Spleen (tissue), 11 donors: ENCODE data around the gene ABCA9. TPM values are rescaled to one million over a fixed set of nuclear protein-coding genes. Genes with fewer than 3 reads are reported as not detected.
"Not testable (repeated sequence)": the region's sequence is repeated elsewhere in the genome, so short reads cannot be mapped to it uniquely, and the experiment has no call there.

ENCODE experiments used
- DNase-seq: peaks from one replicate; pipeline ENCODE4 v3.0.0-alpha.2; 2020
- H3K27ac ChIP-seq, 8 donors: fragments of 200-600 bp; sonication (generic) in 7 of 8; 1 replicate in 4 of 8; 2 replicates in 4 of 8; pipeline versions ENCODE4 v1.5.0 to v1.8.0; 2016 to 2021; ENCODE audit warnings: inconsistent platforms in 4 of 8, mild to moderate bottlenecking in 4 of 8, moderate library complexity in 1 of 8
- H3K27me3 ChIP-seq, 7 donors: fragments of 200-600 bp; sonication (generic) in 6 of 7; replicated peaks in 1 of 7; 1 replicate in 4 of 7; 2 replicates in 3 of 7; pipeline versions ENCODE4 v1.5.0 to v1.8.0; 2016 to 2021; ENCODE audit warnings: inconsistent platforms in 3 of 7, mild to moderate bottlenecking in 1 of 7
- H3K36me3 ChIP-seq, 6 donors: fragments of 200-600 bp; sonication (generic) in 5 of 6; 1 replicate in 4 of 6; 2 replicates in 2 of 6; pipeline versions ENCODE4 v1.5.0 to v1.8.0; 2016 to 2021; ENCODE audit warnings: inconsistent platforms in 2 of 6
- H3K4me1 ChIP-seq, 6 donors: fragments of 200-600 bp; sonication (generic) in 5 of 6; 1 replicate in 3 of 6; 2 replicates in 3 of 6; pipeline versions ENCODE4 v1.5.0 to v1.8.0; 2016 to 2021; ENCODE audit warnings: inconsistent platforms in 3 of 6
- H3K4me3 ChIP-seq, 8 donors: fragments of 200-600 bp; sonication (generic) in 7 of 8; 1 replicate in 4 of 8; 2 replicates in 4 of 8; pipeline versions ENCODE4 v1.5.0 to v1.8.0; 2016 to 2021; ENCODE audit warnings: inconsistent platforms in 4 of 8, mild to moderate bottlenecking in 4 of 8, moderate library complexity in 2 of 8
- H3K9me3 ChIP-seq, 8 donors: fragments of 200-600 bp; sonication (generic) in 7 of 8; 1 replicate in 4 of 8; 2 replicates in 4 of 8; pipeline versions ENCODE4 v1.5.0 to v1.8.0; 2016 to 2021; ENCODE audit warnings: inconsistent platforms in 4 of 8
- POLR2A ChIP-seq, 3 donors: fragments of 450-650 bp; IDR thresholded peaks; one replicate each; pipeline ENCODE4 v1.5.1; 2017; ENCODE audit warnings: antibody characterized with exemption in 3 of 3, mild to moderate bottlenecking in 1 of 3
- POLR2AphosphoS5 ChIP-seq, 3 donors: sonication (generic); formaldehyde crosslinking; IDR thresholded peaks; one replicate each; pipeline ENCODE4 v1.5.1; 2017; ENCODE audit warnings: antibody characterized with exemption in 3 of 3
- WGBS, 5 donors: extraction: QIAGEN DNeasy Blood & Tissue Kit in 3 of 5; methylation state at CpG; one replicate each; pipeline versions ENCODE4 v1.1.5 to v1.1.7; 2013 to 2018; 5-methylcytosine and 5-hydroxymethylcytosine counted together
- intact Hi-C: fragments of 100-400 bp; cut with DNase I; formaldehyde crosslinking; loops from one replicate; pipeline ENCODE4 v1.15.0; 2023; ENCODE audit warnings: low total_unique reads
- polyA plus RNA-seq, 3 donors: library from polyadenylated mRNA; stranded (reverse); fragments of 200-250 nt; gene quantifications; one replicate each; pipeline ENCODE4 v1.2.1, GENCODE V29; 2013
- total RNA-seq, 7 donors: library from RNA; depleted of rRNA in 3 of 7; stranded (reverse); fragments of >200 nt in 3 of 7; fragmentation: NEBNext Ultra II Directional in 4 of 7; extraction: Animal tissue kit (Norgen Biotek cat#: 25700) in 4 of 7; gene quantifications; one replicate each; pipeline versions ENCODE4 v1.1.0 to v1.2.1, GENCODE V29; 2016 to 2021
- TF ChIP-seq, protein P1 (sequence below), 11 experiments: fragments of 200-600 bp in 7 of 11; fragments of 450-650 bp in 4 of 11; sonication (generic) in 4 of 11; IDR thresholded peaks in 8 of 11; conservative IDR thresholded peaks in 3 of 11; 1 replicate in 7 of 11; 2 replicates in 4 of 11; pipeline versions ENCODE4 v1.4.0 to v1.8.0; 2016 to 2021; ENCODE audit warnings: antibody characterized with exemption in 11 of 11, inconsistent platforms in 4 of 11, mild to moderate bottlenecking in 1 of 11
- donor health status: healthy with polysubstance abuse.
- donor health status: DM: no; HTN: no; CAD: no; lungs with moderate emphysema.
- donor health status: DM: no; HTN: no; CAD: no.
- donor health status: Bipolar disorder and iron deficiency.
- donor health status: healthy.
- donor health status: DM: no; HTN: no; CAD: no.
- donor health status: DM: yes; HTN: yes; CAD: no.

Gene ABCA9
- total and polyA plus RNA-seq, 10 donors: 0.30 to 5.7 (median 1.1) TPM

DNA sequence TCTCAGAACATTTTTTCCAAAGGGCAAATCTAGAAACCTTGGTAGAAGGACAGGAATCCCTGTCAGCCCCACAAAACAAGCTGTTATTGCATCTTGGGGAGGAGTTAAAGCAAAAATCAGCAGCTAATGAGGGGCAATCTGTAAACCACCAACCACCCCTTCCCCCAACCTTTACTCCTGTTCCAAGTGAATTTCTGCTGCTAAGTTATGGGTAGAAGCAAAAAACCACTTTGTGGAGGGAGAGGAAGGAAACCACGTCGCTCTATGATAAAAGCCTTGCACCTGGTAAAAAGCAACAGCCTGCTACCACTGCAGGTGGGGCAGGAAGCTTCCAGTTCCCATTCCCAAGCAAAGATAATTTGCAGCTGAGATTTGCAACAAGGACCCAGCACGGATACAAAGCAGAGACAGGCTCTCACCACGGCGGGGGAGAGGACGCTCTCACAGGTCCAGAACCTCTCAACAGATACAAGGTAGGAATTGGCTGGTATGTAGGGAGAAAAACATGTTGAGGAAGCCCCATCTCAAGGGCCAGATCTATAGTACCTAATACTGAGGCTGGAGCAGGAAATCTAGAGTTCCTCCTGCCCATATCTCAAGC, 116.2 kb downstream of the ABCA9 start:
- H3K4me1 ChIP-seq: no peaks in the 10 kb centered on the region
- no peaks in the 10 kb centered on the region for H3K36me3 ChIP-seq
- H3K4me3 ChIP-seq: peak overlapping the region in 1 of 8 donors; percentile 13
- H3K9me3 ChIP-seq: peaks cover 0 to 8% (median 2%) of the 10 kb centered on the region in 8 donors
- WGBS, 5 donors: 26 to 38% (median 29%) methylated on average over 6 of the region's 6 CpGs
- intact Hi-C loops: no loop called here
- H3K27me3 ChIP-seq: no peaks in the 10 kb centered on the region
- no peak for DNase-seq
- no peak overlapping the region for H3K27ac ChIP-seq
- no peak for TF ChIP-seq POLR2A (IDR thresholded peaks at IDR 0.05)

- H3K9me3 ChIP-seq, H3K36me3 ChIP-seq, H3K4me3 ChIP-seq, H3K4me1 ChIP-seq, intact Hi-C loops, H3K27me3 ChIP-seq, H3K27ac ChIP-seq, DNase-seq: not testable (repeated sequence)
- WGBS, 5 donors: 88 to 100% (median 95%) methylated on average over 2 of the region's 2 CpGs
These were observed 116.9 kb downstream of the ABCA9 start for GRCh38 chr17:68943812-68944182.

DNA sequence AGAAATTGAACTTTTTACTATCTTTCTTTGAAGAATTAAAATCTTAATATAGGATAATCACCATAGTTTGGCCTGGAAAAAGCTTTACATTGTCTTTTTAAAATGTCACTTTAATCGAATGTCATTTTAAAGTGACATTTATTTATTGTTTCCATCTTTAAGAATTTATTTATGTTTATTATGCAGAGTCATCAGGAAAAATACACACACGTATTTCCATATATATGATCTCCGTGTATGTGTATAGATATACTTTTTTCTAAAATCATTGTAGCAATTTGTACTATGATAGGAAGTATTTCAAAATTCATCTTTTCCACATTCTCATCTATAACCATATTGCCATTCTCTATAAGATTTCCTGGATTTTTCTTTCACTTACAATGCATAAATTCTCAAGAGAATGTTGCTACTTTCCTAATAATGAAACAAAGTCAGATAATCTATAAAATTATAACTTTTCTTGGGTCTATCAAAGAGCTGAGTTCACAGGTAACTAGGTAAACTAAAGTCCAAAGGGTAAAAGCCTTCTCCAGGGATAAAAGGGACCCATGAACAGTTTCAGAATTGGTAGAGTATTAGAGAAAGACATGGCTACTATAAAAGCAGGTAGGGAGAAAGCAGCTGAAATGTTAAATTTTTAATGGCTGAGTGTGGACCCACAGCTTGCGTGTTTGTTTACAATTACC, 117.5 kb downstream of the ABCA9 start:
- Histone ChIP-seq H3K4me3 (no peak overlapping the region), H3K9me3 (peaks cover 0 to 8% (median 2%) of the 10 kb centered on the region in 8 donors), H3K4me1 (no peaks in the 10 kb centered on the region), H3K27ac (no peak overlapping the region), H3K36me3 (no peaks in the 10 kb centered on the region), H3K27me3 (no peaks in the 10 kb centered on the region)
- TF ChIP-seq, protein P1, sequence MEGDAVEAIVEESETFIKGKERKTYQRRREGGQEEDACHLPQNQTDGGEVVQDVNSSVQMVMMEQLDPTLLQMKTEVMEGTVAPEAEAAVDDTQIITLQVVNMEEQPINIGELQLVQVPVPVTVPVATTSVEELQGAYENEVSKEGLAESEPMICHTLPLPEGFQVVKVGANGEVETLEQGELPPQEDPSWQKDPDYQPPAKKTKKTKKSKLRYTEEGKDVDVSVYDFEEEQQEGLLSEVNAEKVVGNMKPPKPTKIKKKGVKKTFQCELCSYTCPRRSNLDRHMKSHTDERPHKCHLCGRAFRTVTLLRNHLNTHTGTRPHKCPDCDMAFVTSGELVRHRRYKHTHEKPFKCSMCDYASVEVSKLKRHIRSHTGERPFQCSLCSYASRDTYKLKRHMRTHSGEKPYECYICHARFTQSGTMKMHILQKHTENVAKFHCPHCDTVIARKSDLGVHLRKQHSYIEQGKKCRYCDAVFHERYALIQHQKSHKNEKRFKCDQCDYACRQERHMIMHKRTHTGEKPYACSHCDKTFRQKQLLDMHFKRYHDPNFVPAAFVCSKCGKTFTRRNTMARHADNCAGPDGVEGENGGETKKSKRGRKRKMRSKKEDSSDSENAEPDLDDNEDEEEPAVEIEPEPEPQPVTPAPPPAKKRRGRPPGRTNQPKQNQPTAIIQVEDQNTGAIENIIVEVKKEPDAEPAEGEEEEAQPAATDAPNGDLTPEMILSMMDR (IDR thresholded peaks at IDR 0.05 in 8 of 11, conservative IDR thresholded peaks at IDR 0.05 in 3 of 11): no peak
- no peak for TF ChIP-seq POLR2A (IDR thresholded peaks at IDR 0.05)
- no peak for TF ChIP-seq POLR2AphosphoS5 (IDR thresholded peaks at IDR 0.05)
- WGBS, 5 donors: 67 to 96% (median 80%) methylated on average over 4 of the region's 4 CpGs
- intact Hi-C loops: no loop called here
- DNase-seq: no peak

- no peak overlapping the region for H3K4me3 ChIP-seq
- H3K27ac ChIP-seq: no peak overlapping the region
- H3K27me3 ChIP-seq: no peaks in the 10 kb centered on the region
- DNase-seq: no peak
- H3K4me1 ChIP-seq: no peaks in the 10 kb centered on the region
- no peak for TF ChIP-seq POLR2AphosphoS5 (IDR thresholded peaks at IDR 0.05)
- TF ChIP-seq, protein P1 (IDR thresholded peaks at IDR 0.05 in 8 of 11, conservative IDR thresholded peaks at IDR 0.05 in 3 of 11): no peak
- no peak for TF ChIP-seq POLR2A (IDR thresholded peaks at IDR 0.05)
- no peaks in the 10 kb centered on the region for H3K36me3 ChIP-seq
- 45 to 79% (median 58%) methylated on average over 3 of the region's 3 CpGs for WGBS, 5 donors
- intact Hi-C loops: no loop called here
- peaks cover 0 to 5% (median 0%) of the 10 kb centered on the region in 8 donors for H3K9me3 ChIP-seq
These were observed 118.3 kb downstream of the ABCA9 start for GRCh38 chr17:68942389-68942788.

DNA sequence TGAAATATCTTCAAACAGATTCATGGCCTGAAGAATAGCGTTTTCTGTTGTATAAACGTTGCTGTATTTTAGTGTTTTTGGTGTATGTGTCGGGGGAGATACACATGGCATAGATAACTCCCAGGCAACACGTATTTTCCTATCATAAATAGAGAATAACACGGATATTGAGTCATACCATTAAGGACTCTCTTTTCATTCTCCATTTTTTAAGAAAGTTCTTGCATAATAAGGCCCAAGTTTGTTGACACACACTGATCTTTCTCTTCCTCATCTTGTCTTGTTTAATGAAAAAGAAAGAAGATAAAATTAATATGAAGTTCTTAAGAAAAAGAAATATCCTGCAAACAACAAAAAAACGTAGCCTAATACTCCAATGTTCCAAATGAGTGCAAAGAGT, 119.0 kb downstream of the ABCA9 start:
- no peak for DNase-seq
- H3K9me3 ChIP-seq: peaks cover 0 to 5% (median 0%) of the 10 kb centered on the region in 8 donors
- 76 to 94% (median 79%) methylated on average over 6 of the region's 6 CpGs for WGBS, 5 donors
- no peak overlapping the region for H3K4me3 ChIP-seq
- no peaks in the 10 kb centered on the region for H3K4me1 ChIP-seq
- H3K27me3 ChIP-seq: no peaks in the 10 kb centered on the region
- no peak overlapping the region for H3K27ac ChIP-seq
- intact Hi-C loops: no loop called here
- H3K36me3 ChIP-seq: no peaks in the 10 kb centered on the region
- TF ChIP-seq, protein P1 (IDR thresholded peaks at IDR 0.05 in 8 of 11, conservative IDR thresholded peaks at IDR 0.05 in 3 of 11): no peak
- TF ChIP-seq POLR2AphosphoS5 (IDR thresholded peaks at IDR 0.05) (no peak), POLR2A (IDR thresholded peaks at IDR 0.05) (no peak)
